Measurements from ENCODE around the gene SMIM38.
A peak's percentile ranks its signal among the peaks of the same experiment; 100 is the strongest.
"Not testable (repeated sequence)": the region's sequence is repeated elsewhere in the genome, so short reads cannot be mapped to it uniquely, and the experiment has no call there.

The SMIM38 gene

DNA sequence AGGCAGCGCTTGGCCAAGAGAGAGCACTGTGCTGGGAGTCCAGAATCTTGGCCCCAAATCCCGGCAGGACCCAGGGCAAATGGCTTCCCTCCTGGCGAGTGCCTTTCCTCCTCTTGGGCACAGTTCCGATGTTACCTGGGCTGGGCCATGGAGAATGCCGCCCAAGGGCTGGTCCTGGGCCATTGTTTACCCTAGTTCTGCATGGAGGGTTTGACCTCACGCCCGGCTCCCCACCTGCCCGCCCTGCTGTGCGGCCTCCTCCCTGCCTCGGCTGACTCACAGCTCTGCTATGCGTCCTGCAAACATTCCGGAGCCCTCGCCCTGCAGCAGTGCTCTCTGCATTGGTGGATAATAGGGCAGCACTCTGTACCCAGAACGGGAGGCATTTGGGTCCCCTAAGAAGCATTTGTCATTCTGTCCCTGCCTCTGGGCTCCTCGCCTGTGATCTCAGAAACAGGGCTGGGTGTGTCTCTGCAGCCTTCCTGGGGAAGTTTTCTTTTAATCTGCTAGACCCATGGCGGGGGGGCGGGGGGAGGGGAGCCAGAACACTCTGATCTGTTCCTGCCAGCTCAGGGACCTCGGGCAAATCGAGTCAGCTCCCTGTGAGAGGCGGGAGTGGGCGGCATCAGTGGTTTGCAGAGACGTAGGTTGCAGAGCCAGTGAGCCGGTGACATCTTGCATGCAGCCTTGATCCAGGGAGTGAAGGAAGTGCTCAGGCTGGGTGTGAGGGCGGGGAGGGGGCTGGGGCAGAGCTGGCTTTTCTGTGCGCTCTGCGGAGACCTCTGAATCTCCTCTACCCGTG, 32.9 kb upstream of the SMIM38 start:
- peak; percentile 91 for DNase-seq

DNA sequence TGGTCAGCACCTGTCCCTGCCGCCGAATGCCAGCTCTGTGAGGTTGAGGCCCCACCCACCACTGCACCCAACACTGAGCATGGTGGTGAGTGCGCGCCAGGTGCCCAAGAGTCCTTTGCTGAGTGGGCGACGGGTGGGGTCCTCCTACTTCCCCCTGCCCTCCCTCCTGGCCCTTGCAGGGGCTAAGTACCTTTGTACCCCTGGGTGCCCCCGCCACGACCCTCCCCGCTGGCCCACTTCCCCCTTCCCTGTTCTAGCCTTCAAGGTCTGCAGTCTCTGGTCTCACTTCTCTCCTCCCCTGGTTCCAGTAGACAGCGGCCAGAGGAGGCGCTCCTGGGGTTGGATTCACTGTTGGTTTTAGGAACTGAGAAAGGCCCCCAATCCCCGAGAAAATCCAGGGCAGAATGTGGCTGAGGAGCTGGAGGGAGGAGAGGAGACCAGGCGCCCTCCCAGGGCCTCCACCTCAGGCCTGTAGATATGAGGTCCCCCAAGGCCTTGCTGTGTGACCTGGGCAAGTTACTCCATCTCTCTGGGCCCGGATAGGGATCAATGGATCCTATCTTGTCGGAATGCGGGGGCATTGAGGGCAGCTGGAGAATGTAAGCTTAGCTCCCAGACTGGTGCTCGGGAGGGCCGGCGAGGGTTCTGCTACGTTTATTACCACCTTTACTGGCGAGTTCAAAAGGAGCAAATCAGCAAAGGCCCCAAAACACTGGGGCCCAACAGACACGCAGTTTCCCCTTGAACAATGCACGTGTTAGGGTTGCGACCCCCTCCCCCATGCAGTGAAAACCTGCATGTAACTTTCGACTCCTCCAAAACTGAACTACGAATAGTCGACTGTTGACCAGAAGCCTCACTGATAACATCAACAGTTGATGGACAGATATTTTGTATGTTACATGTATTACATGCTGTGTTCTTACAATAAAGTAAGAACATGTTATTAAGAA, 31.9 kb upstream of the SMIM38 start:
- peak; percentile 45 for DNase-seq

DNA sequence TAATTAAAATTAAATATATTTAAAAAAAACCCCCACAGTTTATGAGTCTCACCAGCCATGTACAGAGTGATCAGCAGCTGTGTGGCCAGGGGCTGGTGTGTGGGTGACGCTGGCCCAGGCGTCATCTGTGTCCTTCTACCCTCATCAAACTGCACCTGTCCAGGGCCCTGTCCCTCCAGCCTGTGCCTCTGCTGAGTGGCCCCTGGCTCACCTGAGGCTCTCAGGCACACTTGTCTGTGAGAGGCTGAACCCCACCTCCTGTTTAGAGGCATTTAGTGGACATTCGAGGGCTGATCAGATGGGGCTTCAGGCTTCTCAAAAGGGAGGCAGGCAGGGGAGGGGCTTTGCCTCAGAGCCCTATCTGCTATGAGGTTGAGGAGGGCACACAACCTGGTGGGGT, 29.9 kb upstream of the SMIM38 start:
- DNase-seq, result no peak

DNA sequence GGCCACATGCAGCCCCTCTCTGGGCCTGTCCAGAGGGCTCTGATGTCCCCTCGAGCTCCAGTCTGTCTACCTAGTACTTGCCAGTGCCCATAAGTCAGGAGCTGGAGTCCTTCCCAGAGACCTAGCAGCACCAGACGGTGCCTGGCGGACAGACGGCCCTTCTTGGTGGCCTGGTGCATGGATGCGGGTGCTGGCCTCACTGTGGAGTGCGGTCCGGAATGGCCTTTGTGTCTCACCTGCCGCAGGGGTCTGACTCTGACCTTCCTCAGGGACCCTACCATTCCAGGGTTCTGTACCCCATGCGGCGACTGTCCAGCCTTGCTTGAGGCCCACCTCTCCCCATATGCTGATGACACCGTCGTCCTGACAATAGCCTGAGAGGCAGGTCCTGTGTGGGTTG, 29.4 kb upstream of the SMIM38 start:
- no peak for DNase-seq

DNA sequence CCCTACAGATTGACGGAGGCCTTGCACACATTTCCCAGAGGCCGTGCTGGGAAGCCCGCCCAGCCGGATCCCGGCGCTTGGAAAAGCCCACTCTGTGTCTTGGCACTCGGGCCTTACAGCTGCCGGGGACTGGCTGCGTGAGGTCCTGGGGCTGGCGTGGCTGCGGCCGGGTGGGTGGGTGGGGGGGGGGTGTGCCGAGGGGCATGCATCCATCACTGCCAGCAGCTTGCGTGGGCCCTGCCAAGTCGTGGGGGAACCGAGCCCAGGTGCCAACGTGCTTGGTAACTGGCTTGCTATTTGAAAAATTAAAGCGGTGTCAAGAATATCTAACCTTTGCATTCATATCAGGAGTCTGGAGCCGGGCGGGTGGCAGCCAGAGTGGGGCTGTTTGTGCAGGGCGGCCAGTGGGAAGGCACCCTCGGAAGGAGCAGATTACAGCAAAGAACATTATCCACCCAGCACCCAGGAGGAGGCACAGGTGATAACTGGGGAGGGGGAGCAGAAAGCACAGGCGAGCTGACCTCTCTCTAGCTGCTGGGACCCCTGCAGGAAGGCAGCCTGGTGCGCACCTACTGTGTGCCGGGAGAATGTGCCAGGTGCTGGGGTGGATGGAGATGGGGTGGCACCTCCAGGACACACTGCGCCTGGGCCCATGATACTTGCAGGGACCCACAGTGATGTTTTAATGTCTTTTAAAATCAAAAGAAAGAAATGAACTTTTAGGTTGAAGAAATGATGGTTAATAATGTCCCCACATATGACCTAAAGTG, 28.5 kb upstream of the SMIM38 start:
- DNase-seq, result no peak

DNA sequence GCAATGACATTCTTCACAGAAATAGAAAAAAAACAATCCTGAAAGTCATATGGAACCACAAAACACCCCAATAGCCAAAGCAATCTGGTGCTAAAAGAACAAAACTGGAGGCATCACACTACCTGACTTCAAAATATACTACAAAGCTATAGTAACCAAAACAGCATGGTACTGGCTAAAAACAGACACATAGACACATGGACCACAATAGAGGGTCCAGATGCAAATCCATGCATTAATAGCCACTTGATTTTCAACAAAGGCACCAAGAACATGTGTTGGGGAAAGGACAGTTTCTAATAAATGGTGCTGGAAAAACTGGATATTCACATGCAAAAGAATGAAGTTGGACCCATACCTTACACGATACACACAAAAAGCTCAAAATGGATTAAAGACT, 27.9 kb upstream of the SMIM38 start:
- DNase-seq, result no peak

DNA sequence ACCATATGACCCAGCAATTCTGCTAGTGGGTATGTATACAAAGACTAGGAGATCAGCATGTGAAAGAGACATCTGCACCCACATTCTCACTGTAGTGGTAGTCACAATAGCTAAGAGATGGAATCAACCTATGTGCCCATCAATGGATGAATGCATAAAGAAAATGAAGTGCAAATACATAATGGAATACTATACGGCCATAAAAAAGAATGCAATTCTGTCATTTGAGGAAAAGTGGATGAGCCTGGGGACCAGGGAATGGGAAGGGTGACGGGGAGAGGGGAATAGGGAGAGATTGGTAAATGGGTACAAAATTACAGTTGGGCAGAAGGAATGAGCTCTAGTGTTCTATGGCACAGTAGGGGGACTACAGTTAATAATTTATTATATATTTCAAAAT, 26.7 kb upstream of the SMIM38 start:
- DNase-seq, result no peak

DNA sequence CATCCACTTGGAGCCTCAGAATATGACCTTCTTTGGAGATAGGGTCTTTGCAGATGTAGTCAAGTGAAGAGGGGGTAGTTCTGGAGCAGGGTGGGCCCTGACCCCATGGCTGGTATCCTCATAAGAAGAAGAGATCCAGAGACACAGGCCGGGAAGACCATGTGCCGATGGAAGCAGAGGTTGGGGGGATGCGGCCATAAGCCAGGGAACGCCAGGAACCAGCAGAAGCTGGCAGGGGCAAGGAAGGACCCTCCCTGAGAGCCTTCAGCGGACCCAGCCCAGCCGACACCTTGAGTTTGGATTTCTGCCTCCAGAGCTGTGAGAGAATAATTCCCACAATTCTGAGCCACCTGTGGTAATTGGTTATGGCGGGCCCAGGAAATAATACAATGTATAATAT, 26.1 kb upstream of the SMIM38 start:
- DNase-seq, result no peak

DNA sequence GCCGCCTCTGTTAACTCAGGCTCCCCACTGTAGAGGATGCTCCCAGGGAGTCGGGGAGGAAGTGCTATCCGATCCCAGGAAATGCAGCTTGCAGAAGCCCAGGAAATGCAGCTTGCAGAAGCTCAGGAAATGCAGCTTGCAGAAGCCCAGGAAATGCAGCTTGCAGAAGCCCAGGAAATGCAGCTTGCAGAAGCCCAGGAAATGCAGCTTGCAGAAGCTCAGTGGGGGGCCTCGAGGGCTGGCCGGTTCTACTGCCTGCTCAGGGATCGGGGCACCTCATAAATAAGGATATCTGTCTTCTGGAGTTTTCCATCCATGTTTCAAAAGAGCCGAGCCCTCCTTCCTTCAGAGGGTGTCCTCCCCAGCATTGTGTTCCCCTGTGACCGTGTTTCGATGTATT, 25.1 kb upstream of the SMIM38 start:
- no peak for DNase-seq

DNA sequence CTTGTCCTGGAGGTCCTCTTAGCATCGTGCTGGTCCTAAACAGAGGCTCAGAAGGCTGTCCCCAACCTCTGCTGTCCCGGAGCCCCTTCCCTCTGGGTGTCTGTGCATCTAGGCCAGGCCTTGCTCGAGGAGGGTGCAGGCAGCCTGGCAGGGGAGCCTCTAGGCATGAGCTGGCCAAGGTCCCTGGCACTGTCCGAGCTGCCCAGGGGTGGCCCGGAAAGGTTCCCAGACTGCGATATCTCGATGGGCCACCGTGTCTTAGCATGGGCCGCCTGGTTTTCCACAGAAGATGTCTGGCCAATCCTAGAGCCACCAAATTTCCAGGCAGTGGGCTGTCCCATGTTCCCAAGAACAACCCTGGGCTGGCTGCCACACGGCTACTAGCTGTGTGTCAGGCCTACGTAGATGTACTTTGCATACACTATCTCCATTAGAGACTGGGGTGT, 24.6 kb upstream of the SMIM38 start:
- no peak for DNase-seq

DNA sequence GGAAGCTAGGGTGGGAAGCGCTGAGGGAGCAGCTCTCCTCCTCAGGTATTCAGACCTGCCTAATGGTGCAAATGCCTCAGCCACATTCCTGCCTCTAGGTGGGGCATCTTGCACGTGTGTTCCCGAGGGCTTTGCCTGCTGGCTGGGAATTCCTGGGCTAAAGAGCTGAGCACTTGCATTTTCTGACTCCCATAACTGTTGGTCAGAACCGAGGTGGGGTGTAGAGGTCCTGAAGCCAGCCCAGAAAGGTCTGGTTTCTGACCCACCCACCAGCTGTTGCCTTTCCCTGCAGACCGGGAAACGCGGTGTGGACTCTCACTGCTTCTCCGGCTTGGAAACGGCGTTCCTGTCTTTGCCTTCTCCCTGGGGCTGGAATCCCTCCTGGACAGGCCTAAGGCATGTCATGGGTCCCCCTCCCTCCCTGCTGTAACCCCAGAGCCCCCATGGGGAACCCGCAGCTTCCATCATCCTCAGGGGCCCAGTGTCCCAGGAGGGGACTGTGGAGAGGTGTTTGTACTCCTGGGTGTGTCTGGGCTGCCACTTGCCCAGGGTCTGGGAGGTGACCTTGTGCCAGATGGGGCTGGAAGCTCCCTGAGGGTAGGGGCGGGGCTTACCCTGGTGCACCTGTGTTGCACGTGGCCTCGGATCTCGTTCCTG, 24.0 kb upstream of the SMIM38 start:
- no peak for DNase-seq

DNA sequence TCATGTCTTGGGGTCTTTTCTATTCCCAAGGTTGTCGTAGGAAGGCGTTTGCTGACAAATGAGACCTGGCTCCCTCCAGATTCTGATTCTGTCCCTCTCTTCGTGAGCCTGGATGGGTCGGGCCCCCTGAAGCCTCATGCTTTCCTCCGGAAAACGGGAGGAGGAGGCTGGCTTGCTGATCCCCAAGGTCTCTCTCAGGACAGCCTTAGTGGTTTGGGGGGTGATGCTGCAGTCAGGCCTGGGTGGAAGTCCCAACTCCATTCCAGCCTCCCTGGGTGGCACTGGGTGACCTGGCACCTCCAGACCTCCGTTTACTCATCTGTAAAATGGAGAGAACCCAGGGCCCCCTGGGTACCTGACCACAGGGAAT, 23.4 kb upstream of the SMIM38 start:
- DNase-seq, result no peak

DNA sequence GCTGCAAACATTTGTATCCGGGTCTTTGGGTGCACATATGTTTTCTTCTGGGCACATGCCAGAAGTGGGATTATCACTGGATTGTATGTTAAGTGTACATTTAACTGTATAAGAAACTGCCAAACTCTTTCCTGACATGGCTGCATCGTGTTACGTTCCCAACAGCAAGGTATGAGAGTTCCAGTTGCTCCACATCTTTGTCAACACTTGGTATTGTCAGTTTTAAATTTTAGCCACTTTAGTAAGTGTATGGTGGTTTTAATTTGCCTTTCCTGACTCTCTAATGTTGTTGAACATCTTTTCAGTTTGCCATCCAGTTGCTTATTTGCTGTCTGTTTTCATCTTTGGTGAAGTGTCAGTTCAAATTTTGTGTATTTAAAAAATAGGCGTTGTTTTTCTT, 22.5 kb upstream of the SMIM38 start:
- DNase-seq, result no peak

DNA sequence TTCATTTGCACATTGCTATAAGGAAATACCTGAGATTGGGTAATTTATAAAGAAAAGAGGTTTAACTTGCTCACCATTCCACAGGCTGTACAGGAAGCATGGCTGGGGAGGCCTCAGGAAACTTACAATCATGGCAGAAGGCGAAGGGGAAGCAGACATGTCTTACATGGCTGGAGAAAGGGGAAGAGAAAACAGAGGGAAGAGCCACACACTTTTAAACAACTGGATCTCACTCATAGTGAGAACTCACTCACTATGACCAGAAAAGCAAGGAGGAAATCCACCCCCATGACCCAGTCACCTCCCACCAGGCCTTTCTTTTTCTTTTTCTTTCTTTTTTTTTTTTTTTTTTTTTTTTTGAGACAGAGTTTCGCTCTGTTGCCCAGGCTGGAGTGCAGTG, 21.6 kb upstream of the SMIM38 start:
- DNase-seq, result not testable (repeated sequence)

DNA sequence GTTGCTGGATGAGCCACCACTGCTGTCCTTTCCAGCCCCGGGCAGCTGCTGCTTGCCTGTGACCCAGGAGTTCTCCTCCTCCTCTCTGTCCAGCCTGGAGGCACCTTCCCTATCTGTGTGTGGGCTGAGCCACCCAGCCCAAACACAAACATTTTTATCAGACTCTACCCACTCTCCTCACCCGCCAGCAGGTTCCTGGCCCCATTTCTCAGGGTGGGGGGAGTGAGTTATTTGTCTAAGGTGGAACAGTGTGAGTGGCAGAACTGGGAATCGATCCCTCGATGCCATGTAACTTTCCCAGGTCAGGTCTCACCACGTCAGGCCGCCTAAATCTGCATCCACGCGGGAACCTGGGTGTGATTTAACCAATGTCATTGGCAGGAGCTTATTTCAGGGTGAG, 20.8 kb upstream of the SMIM38 start:
- DNase-seq, result no peak

DNA sequence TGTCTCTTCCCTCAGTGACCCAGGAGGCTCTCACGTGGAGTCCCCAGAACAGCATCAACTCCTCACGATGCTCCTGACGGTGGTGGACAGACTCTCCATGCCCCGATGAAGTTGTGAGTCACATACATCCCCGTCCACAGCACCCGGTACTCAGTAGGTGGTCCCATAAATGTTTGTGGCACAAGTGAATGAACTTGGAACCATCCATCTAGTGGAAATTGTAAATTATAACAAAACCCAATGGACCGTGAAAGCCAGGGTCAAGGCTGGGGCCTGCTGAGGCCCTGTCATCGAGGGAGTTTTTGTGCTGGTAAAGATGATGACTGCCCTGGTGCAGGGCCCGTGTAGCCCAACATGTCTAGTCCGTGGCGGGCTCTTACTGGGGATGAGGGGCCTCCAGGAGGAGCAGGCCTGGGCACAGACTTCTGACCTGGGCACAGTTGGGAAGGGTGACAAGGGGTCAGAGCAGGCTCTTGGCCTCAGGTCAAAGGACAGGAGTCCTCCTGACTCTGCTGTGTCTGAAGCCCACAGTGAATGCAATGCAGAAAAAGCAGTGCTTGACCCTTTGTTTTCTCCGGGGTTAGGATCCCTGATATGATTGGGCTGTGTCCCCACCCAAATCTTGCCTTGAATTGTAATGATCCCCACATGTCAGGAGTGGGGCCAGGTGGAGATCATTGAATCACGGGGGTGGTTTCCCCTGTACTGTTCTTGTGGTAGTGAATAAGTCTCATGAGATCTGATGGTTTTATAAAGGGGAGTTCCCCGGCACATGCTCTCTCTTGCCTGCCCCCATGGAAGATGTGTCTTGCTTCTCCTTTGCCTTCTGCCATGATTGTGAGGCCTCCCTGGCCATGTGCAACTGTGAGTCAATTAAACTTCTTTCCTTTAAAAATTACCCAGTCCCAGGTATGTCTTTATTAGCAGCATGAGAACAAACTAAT, 20.0 kb upstream of the SMIM38 start:
- DNase-seq, result peak; percentile 9

DNA sequence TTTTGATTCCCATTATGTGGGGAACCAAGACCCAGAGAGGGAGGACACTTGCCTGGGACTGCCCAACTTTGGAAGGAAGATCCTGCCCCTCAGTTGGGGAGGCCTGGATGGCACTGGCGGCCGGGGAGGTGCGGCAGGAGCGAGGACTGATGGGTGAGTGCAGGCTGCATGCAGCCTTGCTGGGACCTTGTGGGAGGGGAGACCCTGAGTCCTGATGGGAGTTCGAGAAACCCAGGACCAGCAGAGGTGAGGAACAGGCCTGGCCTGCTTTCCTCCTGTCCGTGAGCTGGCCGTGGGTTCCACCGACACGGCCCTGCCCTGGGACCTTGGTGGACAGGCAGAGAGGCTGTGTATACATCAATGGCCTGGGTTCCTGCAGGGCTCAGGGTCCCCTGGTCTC, 19.3 kb upstream of the SMIM38 start:
- no peak for DNase-seq

DNA sequence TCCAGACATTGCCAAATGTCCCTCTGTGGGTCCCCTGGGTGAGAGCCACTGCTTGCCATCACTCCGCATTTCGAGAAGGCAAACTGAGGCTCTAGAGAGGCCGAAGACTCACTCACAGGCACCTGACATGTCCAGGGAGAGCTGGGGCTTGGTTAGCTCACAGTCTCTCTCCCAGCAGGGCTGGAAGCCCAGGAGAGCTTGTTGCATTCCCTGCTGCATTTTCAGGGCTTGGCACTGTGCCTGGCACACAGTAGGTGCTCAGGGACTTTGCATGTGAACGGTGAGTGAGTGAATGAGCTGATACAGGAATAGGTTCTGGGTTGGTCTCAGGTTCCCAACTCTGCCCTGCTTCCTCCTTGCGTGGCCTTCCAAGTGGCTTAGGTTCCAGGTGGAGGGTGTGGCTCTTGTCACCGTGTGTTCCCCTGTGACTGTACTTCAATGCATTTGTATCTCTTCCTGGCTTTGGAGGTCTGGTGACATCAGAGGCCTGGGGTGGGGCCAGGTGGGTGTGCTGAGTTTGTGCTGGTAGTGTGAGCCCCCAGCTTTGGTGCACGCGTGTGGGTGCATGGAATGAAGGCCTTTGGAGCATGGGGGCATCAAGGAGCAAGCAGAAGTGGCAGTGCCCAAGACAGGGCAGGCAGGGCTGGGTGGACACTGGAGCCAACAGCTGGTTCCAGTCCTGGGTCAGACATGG, 18.4 kb upstream of the SMIM38 start:
- no peak for DNase-seq

DNA sequence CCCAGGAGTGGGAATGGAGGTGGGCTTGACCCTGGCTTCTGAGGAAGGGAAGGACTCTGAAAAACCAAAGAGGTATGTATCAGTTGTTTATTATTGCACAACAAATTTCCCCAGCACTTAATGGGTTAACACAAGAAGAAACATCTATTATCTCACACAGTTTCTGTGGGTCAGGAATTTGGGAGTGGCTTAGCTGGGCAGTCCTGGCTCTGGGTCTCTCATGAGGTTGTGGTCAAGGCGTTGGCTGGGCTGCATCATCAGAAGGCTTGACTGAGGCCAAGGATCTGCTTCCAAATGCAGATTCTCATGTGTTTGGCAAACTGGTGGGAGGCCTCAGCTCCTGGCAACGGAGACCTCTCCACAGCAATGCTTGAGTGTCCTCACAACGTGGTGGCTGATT, 17.5 kb upstream of the SMIM38 start:
- DNase-seq, result no peak

DNA sequence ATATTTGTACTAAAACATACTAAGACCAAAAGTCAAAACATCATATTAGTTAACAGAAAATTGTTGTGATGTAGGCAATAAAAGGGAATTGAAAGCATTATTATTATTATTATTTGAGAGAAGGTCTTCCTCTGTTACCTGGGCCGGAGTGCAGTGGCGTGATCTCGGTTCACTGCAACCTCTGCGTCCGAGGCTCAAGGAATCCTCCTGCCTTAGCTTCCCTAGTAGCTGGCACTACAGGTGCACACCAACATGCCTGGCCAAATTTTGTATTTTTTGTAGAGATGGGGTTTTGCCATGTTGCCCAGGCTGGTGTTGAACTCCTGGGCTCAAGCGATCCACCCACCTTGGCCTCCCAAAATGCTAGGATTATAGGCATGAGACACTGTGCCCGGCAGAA, 15.6 kb upstream of the SMIM38 start:
- not testable (repeated sequence) for DNase-seq

DNA sequence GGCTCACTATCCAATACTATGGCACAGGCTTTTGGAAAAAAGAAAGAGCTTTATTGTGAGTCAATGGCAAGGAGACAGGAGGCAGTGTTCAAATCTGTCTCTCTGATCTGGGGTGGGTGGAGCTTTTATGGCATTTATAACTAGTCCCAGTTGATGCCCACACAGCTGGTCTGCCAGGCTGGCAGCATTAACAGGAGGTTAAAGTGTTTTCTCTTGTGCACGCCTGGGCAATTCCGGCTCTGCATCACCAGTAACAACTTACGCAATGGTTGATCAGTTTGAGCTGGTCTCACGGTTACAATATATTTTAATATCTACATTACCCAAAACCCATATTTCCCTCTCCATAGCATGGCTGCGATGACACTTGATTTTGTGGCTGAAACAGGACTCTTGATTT, 15.1 kb upstream of the SMIM38 start:
- DNase-seq, result no peak

Measured in stimulated activated CD4-positive, alpha-beta T cell treated with anti-CD3 and anti-CD28 coated beads, Interleukin-15, amount 100 ng/mL, for 24 hours (primary cell).